GM18907 (cell line): ENCODE measurements around the gene NKPD1.
A peak's percentile ranks its signal among the peaks of the same experiment; 100 is the strongest.

Source experiments
- ATAC-seq: cut with Tn5 transposase; IDR thresholded peaks from one replicate; pipeline ENCODE4 v1.9.1; 2021; ENCODE audit warnings: mild to moderate bottlenecking, moderate library complexity; ENCODE audit not compliant: unreplicated experiment

Gene NKPD1

GRCh38 chr19:45119582-45119981, 41.2 kb downstream of the NKPD1 start:
- ATAC-seq = no peak

GRCh38 chr19:45118591-45119355, 42.0 kb downstream of the NKPD1 start:
- ATAC-seq = peak; percentile 42

- no peak for ATAC-seq
Observed at GRCh38 chr19:45118106-45118505, 42.7 kb downstream of the NKPD1 start.

- ATAC-seq = no peak
Observed at GRCh38 chr19:45117671-45118070, 43.1 kb downstream of the NKPD1 start.

- no peak for ATAC-seq
Observed at GRCh38 chr19:45117167-45117594, 43.6 kb downstream of the NKPD1 start.

GRCh38 chr19:45115809-45116615, 44.8 kb downstream of the NKPD1 start:
- no peak for ATAC-seq

GRCh38 chr19:45114116-45114515, 46.7 kb downstream of the NKPD1 start:
- no peak for ATAC-seq

GRCh38 chr19:45113628-45114027, 47.2 kb downstream of the NKPD1 start:
- ATAC-seq = no peak

GRCh38 chr19:45112111-45112827, 48.5 kb downstream of the NKPD1 start:
- no peak for ATAC-seq
